Ecto neural progenitor cell (in vitro differentiated cells): ENCODE measurements around the gene ZFPL1.

Source experiments
- DNase-seq: peaks from one replicate; pipeline ENCODE4 v3.0.0-alpha.2; 2018; ENCODE audit warnings: low spot score

The ZFPL1 gene

GRCh38 chr11:65083834-65084597, at the start of gene ZFPL1, which contains the start of gene CDCA5:
TSS of gene ZFPL1 (plus strand) at chr11:65084222. CDS start at chr11:65084699, 477 bp downstream.
TSS of gene CDCA5 (minus strand) at chr11:65084040. CDS start at chr11:65083978, 62 bp downstream.
- DNase-seq: peak; percentile 97

- no peak for DNase-seq
These were observed 49.6 kb upstream of the ZFPL1 start for GRCh38 chr11:65034423-65034822.

- no peak for DNase-seq
These were observed 48.4 kb upstream of the ZFPL1 start for GRCh38 chr11:65035579-65035978.

- DNase-seq: no peak
These were observed 47.1 kb upstream of the ZFPL1 start for GRCh38 chr11:65036931-65037330.

- no peak for DNase-seq
These were observed 43.5 kb upstream of the ZFPL1 start for GRCh38 chr11:65040520-65040846.

- DNase-seq: peak; percentile 94
These were observed 43.0 kb upstream of the ZFPL1 start, which contains the start of gene SAC3D1 for GRCh38 chr11:65040847-65041622. TSS of gene SAC3D1 (plus strand) at chr11:65041210. CDS start at chr11:65041293, 83 bp downstream.

- DNase-seq: no peak
These were observed 41.1 kb upstream of the ZFPL1 start for GRCh38 chr11:65042891-65043290.

- DNase-seq: no peak
These were observed 40.0 kb upstream of the ZFPL1 start for GRCh38 chr11:65043881-65044501.

GRCh38 chr11:65045061-65045460, 39.0 kb upstream of the ZFPL1 start:
- DNase-seq: no peak

GRCh38 chr11:65045728-65046127, 38.3 kb upstream of the ZFPL1 start:
- DNase-seq: no peak

- DNase-seq: no peak
These were observed 36.2 kb upstream of the ZFPL1 start for GRCh38 chr11:65047581-65048422.

GRCh38 chr11:65051398-65051858, 32.6 kb upstream of the ZFPL1 start:
- DNase-seq: no peak

GRCh38 chr11:65053827-65054508, 30.1 kb upstream of the ZFPL1 start:
- no peak for DNase-seq

GRCh38 chr11:65055538-65055937, 28.5 kb upstream of the ZFPL1 start:
- DNase-seq: no peak

- DNase-seq: no peak
These were observed 27.0 kb upstream of the ZFPL1 start for GRCh38 chr11:65056999-65057398.

GRCh38 chr11:65057526-65057925, 26.5 kb upstream of the ZFPL1 start:
- no peak for DNase-seq

- DNase-seq: no peak
These were observed 26.0 kb upstream of the ZFPL1 start for GRCh38 chr11:65058012-65058411.

GRCh38 chr11:65058419-65059054, 25.5 kb upstream of the ZFPL1 start, which contains the start of gene NAALADL1:
TSS of gene NAALADL1 (minus strand) at chr11:65058553. CDS start at chr11:65058521, 32 bp downstream.
- DNase-seq: no peak

GRCh38 chr11:65059523-65059922, 24.5 kb upstream of the ZFPL1 start:
- no peak for DNase-seq
